Measurements from ENCODE around the gene HPCAL4. TPM values are rescaled to one million over a fixed set of nuclear protein-coding genes. Genes with fewer than 3 reads are reported as not detected.

The HPCAL4 gene
- total and polyA plus RNA-seq, 10 of the 15 experiments (the other 5 are each of a cell fraction or from before 2014, with no cell fraction given) = 0.05 to 0.18 (median 0.06) TPM; not detected in 5

- no peak for TF ChIP-seq ZBTB40 (IDR thresholded peaks at IDR 0.05; ENCODE audit: borderline replicate concordance)
Measured at GRCh38 chr1:39632682-39633417, 58.4 kb downstream of the HPCAL4 start (continued).

- no TSS peak for BruUV-seq (replicated peaks)
- no peak overlapping the region for H2AFZ ChIP-seq (ENCODE audit: control insufficient read depth, low read depth, low read length)
- in situ Hi-C loops (cut with MboI) (no loop called here), intact Hi-C loops (cut with micrococcal nuclease; ENCODE audit: unreplicated experiment) (no loop called here)
- TF ChIP-seq STAT3 (IDR thresholded peaks at IDR 0.05; ENCODE audit: low read depth, low read length) = no peak
- TF ChIP-seq RFX5 (IDR thresholded peaks at IDR 0.05; ENCODE audit: low read depth, low read length) = no peak
- TF ChIP-seq PAX5 (IDR thresholded peaks at IDR 0.05; ENCODE audit: borderline replicate concordance, low read depth, low read length) = no peak
- TF ChIP-seq HDAC6 (IDR thresholded peaks at IDR 0.05; ENCODE audit: unreplicated experiment) = no peak
- no peak for TF ChIP-seq ESRRA (IDR thresholded peaks at IDR 0.05; ENCODE audit: low read length)
- TF ChIP-seq CREB1 (IDR thresholded peaks at IDR 0.05; ENCODE audit: low read depth) = no peak
- no peak for TF ChIP-seq TCF3 (IDR thresholded peaks at IDR 0.05; ENCODE audit: borderline replicate concordance, insufficient read depth, low read depth, low read length)
- no peak for TF ChIP-seq ZNF622 (IDR thresholded peaks at IDR 0.05)
- TF ChIP-seq IKZF1 (conservative IDR thresholded peaks at IDR 0.05) = no peak
- TF ChIP-seq ZBED1 (IDR thresholded peaks at IDR 0.05; ENCODE audit: borderline replicate concordance) = no peak
- POLR2A ChIA-PET = no interaction called here
- SMC1A ChIA-PET (ENCODE audit: uncharacterized antibody, unreplicated experiment) = no interaction called here
- no peaks in the 10 kb centered on the region for H4K20me1 ChIP-seq (ENCODE audit: control insufficient read depth, insufficient read depth)
- RAD21 ChIA-PET (ENCODE audit: unreplicated experiment) = no interaction called here
- H3K9ac ChIP-seq (ENCODE audit: control insufficient read depth, insufficient read depth, low read length) = no peak overlapping the region
- H3K9me3 ChIP-seq (replicated peaks; ENCODE audit: control insufficient read depth, insufficient read depth, low read length) = no peaks in the 10 kb centered on the region
- H3K79me2 ChIP-seq (ENCODE audit: control insufficient read depth, insufficient read depth, low read length) = no peaks in the 10 kb centered on the region
- 78% methylated on average over 5 of the region's 5 CpGs for WGBS (ENCODE audit: insufficient coverage, insufficient replicate concordance, low lambda C conversion rate, missing lambda C conversion rate)
- no peak overlapping the region for H3K27ac ChIP-seq (ENCODE audit: control insufficient read depth, insufficient read depth)
- FAIRE-seq (no peak), DNase-seq (ENCODE audit: low read depth, low spot score) (no peak), ATAC-seq (no peak)
- no peak overlapping the region for H3K4me2 ChIP-seq (ENCODE audit: control insufficient read depth, insufficient read depth)
- peaks cover 0 to 3% of the 10 kb centered on the region in 2 experiments; a peak in 1 of 4 replicates for H3K27me3 ChIP-seq (replicated peaks in 1 of 2; ENCODE audit: control insufficient read depth in 2 of 2, insufficient read depth in 2 of 2, low read length in 1 of 2)
- H3K4me3 ChIP-seq = no peak overlapping the region
- peaks cover 3% of the 10 kb centered on the region; the same call in 1 of the 2 replicates for H3K4me1 ChIP-seq (ENCODE audit: control insufficient read depth, insufficient read depth, low read length)
- no peaks in the 10 kb centered on the region for H3K36me3 ChIP-seq (ENCODE audit: control insufficient read depth in 2 of 2, insufficient read depth in 2 of 2, low read length in 1 of 2)
- CTCF ChIA-PET = no interaction called here
Measured at GRCh38 chr1:39632323-39632681, 58.9 kb downstream of the HPCAL4 start.

Measured in GM12878 (cell line).